Neural cell (in vitro differentiated cells): ENCODE measurements around the gene SPIN2B. TPM values are rescaled to one million over a fixed set of nuclear protein-coding genes. Genes with fewer than 3 reads are reported as not detected.

Experiments used
- H2AFZ ChIP-seq: fragments of 200-600, 300-800 bp; sonication (generic), shearing (Covaris generic); 2 replicates; pipeline ENCODE4 v1.6.0; 2014; ENCODE audit warnings: low read depth, mild to moderate bottlenecking, antibody characterized with exemption, low read length, moderate library complexity
- H3F3A ChIP-seq: fragments of 200-600 bp; shearing (Covaris generic); 2 replicates; pipeline ENCODE4 v1.6.1; 2016; ENCODE audit warnings: mild to moderate bottlenecking, moderate library complexity, mixed read lengths, antibody characterized with exemption, low read length; ENCODE audit not compliant: insufficient read depth, poor library complexity, severe bottlenecking
- H3K27ac ChIP-seq: fragments of 200-600, 300-800 bp; sonication (generic), shearing (Covaris generic); 2 replicates; pipeline ENCODE4 v1.5.1; 2014; ENCODE audit warnings: mild to moderate bottlenecking, low read length, moderate library complexity
- H3K27me3 ChIP-seq: fragments of 300-800, 200-600 bp; sonication (generic), shearing (Covaris generic); 2 replicates; pipeline ENCODE4 v1.6.0; 2014; ENCODE audit warnings: mild to moderate bottlenecking, low read depth, low read length, moderate library complexity; ENCODE audit not compliant: insufficient read depth
- H3K36me3 ChIP-seq: fragments of 300-800, 200-600 bp; sonication (generic), shearing (Covaris generic); 2 replicates; pipeline ENCODE4 v1.5.1; 2014; ENCODE audit warnings: mild to moderate bottlenecking, antibody characterized with exemption, low read length, moderate library complexity; ENCODE audit not compliant: insufficient read depth
- H3K4me2 ChIP-seq: fragments of 300-800, 200-600 bp; sonication (generic), shearing (Covaris generic); 2 replicates; pipeline ENCODE4 v1.6.0; 2014; ENCODE audit warnings: mild to moderate bottlenecking, low read length
- H3K4me3 ChIP-seq: fragments of 300-800, 200-600 bp; sonication (generic), shearing (Covaris generic); 2 replicates; pipeline ENCODE4 v1.5.1; 2014; ENCODE audit warnings: mild to moderate bottlenecking, low read length, moderate library complexity
- H3K79me2 ChIP-seq: fragments of 200-600 bp; shearing (Covaris generic); replicated peaks from 2 replicates; pipeline ENCODE4 v1.6.0; 2014; ENCODE audit warnings: mild to moderate bottlenecking, low read length, moderate library complexity; ENCODE audit not compliant: insufficient read depth
- H3K9ac ChIP-seq: fragments of 300-800, 200-600 bp; sonication (generic), shearing (Covaris generic); 2 replicates; pipeline ENCODE4 v1.6.1; 2016; ENCODE audit warnings: mild to moderate bottlenecking, low read length, mixed read lengths
- H3K9me2 ChIP-seq: fragments of 200-600 bp; shearing (Covaris generic); 2 replicates; pipeline ENCODE4 v1.6.1; 2016; ENCODE audit warnings: mild to moderate bottlenecking, low read length, mixed read lengths; ENCODE audit not compliant: insufficient read depth
- H3K9me3 ChIP-seq: fragments of 200-600, 300-800 bp; sonication (generic), shearing (Covaris generic); 2 replicates; pipeline ENCODE4 v1.6.1; 2016; ENCODE audit warnings: mild to moderate bottlenecking, mixed run types, low read length, moderate library complexity, mixed read lengths
- H4K20me1 ChIP-seq: fragments of 200-600 bp; shearing (Covaris generic); 2 replicates; pipeline ENCODE4 v1.6.1; 2016; ENCODE audit warnings: mild to moderate bottlenecking, mixed run types; ENCODE audit not compliant: insufficient read depth
- EP300 ChIP-seq: fragments of 450-650 bp; conservative IDR thresholded peaks from 2 replicates; pipeline ENCODE4 v1.6.1; 2014; ENCODE audit warnings: antibody characterized with exemption, mild to moderate bottlenecking, moderate library complexity; ENCODE audit not compliant: poor library complexity, severe bottlenecking
- EZH2 ChIP-seq: fragments of 200-600, 300-800 bp; shearing (Covaris generic), sonication (generic); IDR thresholded peaks from 2 replicates; pipeline ENCODE4 v1.6.1; 2014; ENCODE audit warnings: antibody characterized with exemption, low read length, borderline replicate concordance, mild to moderate bottlenecking; ENCODE audit not compliant: insufficient read depth, poor library complexity, severe bottlenecking
- MXI1 ChIP-seq: fragments of 450-650 bp; conservative IDR thresholded peaks from 2 replicates; pipeline ENCODE4 v1.6.1; 2014; ENCODE audit warnings: antibody characterized with exemption, mild to moderate bottlenecking; ENCODE audit not compliant: poor library complexity, severe bottlenecking
- POLR2AphosphoS5 ChIP-seq: IDR thresholded peaks from 2 replicates; pipeline ENCODE4 v1.6.1; 2012
- RAD21 ChIP-seq: fragments of 450-650 bp; conservative IDR thresholded peaks from 2 replicates; pipeline ENCODE4 v1.6.1; 2014; ENCODE audit warnings: antibody characterized with exemption, mild to moderate bottlenecking, moderate library complexity
- SMC3 ChIP-seq: fragments of 450-650 bp; conservative IDR thresholded peaks from 2 replicates; pipeline ENCODE4 v1.6.1; 2014; ENCODE audit warnings: antibody characterized with exemption, mild to moderate bottlenecking, moderate library complexity; ENCODE audit not compliant: poor library complexity
- TAF1 ChIP-seq: IDR thresholded peaks from 2 replicates; pipeline ENCODE4 v1.6.1; 2012; ENCODE audit warnings: low read depth
- polyA plus RNA-seq: library from polyadenylated mRNA; depleted of rRNA; stranded (reverse); fragments of >200 nt; gene quantifications from 2 replicates; pipeline ENCODE4 v1.2.3, GENCODE V29; 2014
- TF ChIP-seq, protein P1 (sequence below): IDR thresholded peaks from 2 replicates; pipeline ENCODE4 v1.6.1; 2012; ENCODE audit warnings: borderline replicate concordance
- TF ChIP-seq, protein P2 (sequence below): fragments of 450-650 bp; IDR thresholded peaks from 2 replicates; pipeline ENCODE4 v1.5.1; 2014; ENCODE audit warnings: antibody characterized with exemption, mild to moderate bottlenecking, moderate library complexity; ENCODE audit not compliant: poor library complexity, severe bottlenecking

The SPIN2B gene
- polyA plus RNA-seq, 1 donor from 2014 or later: 32.5 TPM

DNA sequence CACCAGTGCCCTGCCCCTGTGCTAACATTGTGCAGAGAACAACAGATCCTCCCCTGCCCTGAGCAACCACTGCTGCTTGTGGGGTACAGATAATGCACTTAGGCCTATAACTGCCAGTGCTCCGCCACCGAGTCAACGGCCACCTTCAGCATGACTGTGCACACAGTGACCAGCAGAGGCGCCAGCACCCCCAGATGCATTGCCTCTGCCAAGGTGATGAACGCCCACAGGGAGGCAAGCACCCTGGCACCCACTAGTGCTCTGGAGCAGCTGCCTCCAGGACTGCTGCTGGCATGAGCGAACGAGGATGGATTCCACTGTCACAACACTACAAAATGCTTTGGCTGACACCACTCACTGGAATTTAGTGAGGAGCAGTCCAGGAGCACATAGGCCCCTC, 38.2 kb downstream of the SPIN2B start:
- H3K27ac ChIP-seq: no peak overlapping the region
- H3F3A ChIP-seq: no peaks in the 10 kb centered on the region
- H3K36me3 ChIP-seq: no peaks in the 10 kb centered on the region
- H3K9me3 ChIP-seq: no peaks in the 10 kb centered on the region
- no peak overlapping the region for H3K4me3 ChIP-seq
- no peak overlapping the region for H3K9ac ChIP-seq
- no peaks in the 10 kb centered on the region for H3K9me2 ChIP-seq
- no peaks in the 10 kb centered on the region for H3K79me2 ChIP-seq
- H2AFZ ChIP-seq: no peak overlapping the region
- H3K27me3 ChIP-seq: no peaks in the 10 kb centered on the region
- no peak overlapping the region for H3K4me2 ChIP-seq
- H4K20me1 ChIP-seq: no peaks in the 10 kb centered on the region
- TF ChIP-seq TAF1: no peak
- TF ChIP-seq MXI1: no peak
- no peak for TF ChIP-seq RAD21
- no peak for TF ChIP-seq EP300
- TF ChIP-seq EZH2: no peak
- TF ChIP-seq POLR2AphosphoS5: no peak
- TF ChIP-seq, protein P1, sequence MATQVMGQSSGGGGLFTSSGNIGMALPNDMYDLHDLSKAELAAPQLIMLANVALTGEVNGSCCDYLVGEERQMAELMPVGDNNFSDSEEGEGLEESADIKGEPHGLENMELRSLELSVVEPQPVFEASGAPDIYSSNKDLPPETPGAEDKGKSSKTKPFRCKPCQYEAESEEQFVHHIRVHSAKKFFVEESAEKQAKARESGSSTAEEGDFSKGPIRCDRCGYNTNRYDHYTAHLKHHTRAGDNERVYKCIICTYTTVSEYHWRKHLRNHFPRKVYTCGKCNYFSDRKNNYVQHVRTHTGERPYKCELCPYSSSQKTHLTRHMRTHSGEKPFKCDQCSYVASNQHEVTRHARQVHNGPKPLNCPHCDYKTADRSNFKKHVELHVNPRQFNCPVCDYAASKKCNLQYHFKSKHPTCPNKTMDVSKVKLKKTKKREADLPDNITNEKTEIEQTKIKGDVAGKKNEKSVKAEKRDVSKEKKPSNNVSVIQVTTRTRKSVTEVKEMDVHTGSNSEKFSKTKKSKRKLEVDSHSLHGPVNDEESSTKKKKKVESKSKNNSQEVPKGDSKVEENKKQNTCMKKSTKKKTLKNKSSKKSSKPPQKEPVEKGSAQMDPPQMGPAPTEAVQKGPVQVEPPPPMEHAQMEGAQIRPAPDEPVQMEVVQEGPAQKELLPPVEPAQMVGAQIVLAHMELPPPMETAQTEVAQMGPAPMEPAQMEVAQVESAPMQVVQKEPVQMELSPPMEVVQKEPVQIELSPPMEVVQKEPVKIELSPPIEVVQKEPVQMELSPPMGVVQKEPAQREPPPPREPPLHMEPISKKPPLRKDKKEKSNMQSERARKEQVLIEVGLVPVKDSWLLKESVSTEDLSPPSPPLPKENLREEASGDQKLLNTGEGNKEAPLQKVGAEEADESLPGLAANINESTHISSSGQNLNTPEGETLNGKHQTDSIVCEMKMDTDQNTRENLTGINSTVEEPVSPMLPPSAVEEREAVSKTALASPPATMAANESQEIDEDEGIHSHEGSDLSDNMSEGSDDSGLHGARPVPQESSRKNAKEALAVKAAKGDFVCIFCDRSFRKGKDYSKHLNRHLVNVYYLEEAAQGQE: no peak
- TF ChIP-seq, protein P2, sequence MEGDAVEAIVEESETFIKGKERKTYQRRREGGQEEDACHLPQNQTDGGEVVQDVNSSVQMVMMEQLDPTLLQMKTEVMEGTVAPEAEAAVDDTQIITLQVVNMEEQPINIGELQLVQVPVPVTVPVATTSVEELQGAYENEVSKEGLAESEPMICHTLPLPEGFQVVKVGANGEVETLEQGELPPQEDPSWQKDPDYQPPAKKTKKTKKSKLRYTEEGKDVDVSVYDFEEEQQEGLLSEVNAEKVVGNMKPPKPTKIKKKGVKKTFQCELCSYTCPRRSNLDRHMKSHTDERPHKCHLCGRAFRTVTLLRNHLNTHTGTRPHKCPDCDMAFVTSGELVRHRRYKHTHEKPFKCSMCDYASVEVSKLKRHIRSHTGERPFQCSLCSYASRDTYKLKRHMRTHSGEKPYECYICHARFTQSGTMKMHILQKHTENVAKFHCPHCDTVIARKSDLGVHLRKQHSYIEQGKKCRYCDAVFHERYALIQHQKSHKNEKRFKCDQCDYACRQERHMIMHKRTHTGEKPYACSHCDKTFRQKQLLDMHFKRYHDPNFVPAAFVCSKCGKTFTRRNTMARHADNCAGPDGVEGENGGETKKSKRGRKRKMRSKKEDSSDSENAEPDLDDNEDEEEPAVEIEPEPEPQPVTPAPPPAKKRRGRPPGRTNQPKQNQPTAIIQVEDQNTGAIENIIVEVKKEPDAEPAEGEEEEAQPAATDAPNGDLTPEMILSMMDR: no peak

DNA sequence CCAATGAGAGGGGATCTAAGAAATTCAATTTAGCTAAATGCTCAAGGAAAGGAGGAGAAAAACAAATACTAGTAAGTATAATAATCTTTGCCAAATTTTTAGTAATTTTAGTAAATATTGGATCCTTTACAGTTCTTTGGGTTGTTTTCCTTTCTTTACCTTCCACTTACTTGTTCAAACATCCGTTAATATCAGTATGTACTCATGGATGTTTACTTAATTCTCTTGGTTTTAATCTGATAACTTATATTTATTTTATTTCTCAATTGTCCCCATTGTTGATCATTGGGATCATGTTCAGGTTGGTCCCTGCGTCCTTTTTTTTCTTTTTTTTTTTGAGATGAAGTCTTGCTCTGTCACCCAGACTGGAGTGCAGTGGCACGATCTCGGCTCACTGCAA, 46.9 kb downstream of the SPIN2B start:
- no peak overlapping the region for H3K27ac ChIP-seq
- H3K9ac ChIP-seq: no peak overlapping the region
- no peak overlapping the region for H3K4me3 ChIP-seq
- no peaks in the 10 kb centered on the region for H3K79me2 ChIP-seq
- no peaks in the 10 kb centered on the region for H3K9me3 ChIP-seq
- H3F3A ChIP-seq: no peaks in the 10 kb centered on the region
- H3K36me3 ChIP-seq: no peaks in the 10 kb centered on the region
- H3K9me2 ChIP-seq: no peaks in the 10 kb centered on the region
- H3K27me3 ChIP-seq: no peaks in the 10 kb centered on the region
- no peaks in the 10 kb centered on the region for H4K20me1 ChIP-seq
- no peak overlapping the region for H3K4me2 ChIP-seq
- no peak overlapping the region for H2AFZ ChIP-seq
- no peak for TF ChIP-seq MXI1
- TF ChIP-seq TAF1: no peak
- TF ChIP-seq POLR2AphosphoS5: no peak
- TF ChIP-seq, protein P1: no peak
- no peak for TF ChIP-seq EZH2
- no peak for TF ChIP-seq EP300
- no peak for TF ChIP-seq RAD21
- TF ChIP-seq SMC3: no peak
- TF ChIP-seq, protein P2: no peak
